Measurements from ENCODE around the gene PRDM10. TPM values are rescaled to one million over a fixed set of nuclear protein-coding genes. Genes with fewer than 3 reads are reported as not detected.

PRDM10 gene
- total and polyA plus RNA-seq, 8 donors: 1.7 to 148 (median 7.0) TPM

DNA sequence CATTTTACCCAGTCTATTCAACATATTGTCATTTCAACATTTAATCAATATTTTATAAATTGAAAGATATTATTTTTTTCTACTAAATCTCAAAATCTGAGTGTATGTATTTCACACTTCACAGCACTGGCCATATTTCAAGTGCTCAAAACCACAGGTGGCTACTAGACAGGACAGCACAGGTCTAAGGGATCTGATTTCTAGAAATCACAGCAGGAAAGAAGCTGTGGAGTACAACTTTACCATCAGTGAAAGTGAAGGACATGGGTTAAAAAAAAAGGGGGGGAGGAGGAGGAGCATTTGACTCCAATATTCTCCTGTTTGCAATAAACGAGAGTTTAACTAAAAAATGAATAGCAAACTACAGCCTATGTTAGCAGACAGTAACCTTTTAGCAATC, 4.5 kb downstream of the PRDM10 start:
- H3K9me3 ChIP-seq: no peaks in the 10 kb centered on the region
- H3K4me3 ChIP-seq: no peak overlapping the region
- WGBS, 5 donors: 27 to 44% (median 37%) methylated on average over 1 of the region's 1 CpG
- DNase-seq: no peak
- H3K27me3 ChIP-seq: no peaks in the 10 kb centered on the region
- no peaks in the 10 kb centered on the region for H3K36me3 ChIP-seq
- intact Hi-C loops (cut with DNase I; ENCODE audit: low total_unique reads): loop anchor here (5.0 to 10.0 kb wide), 2 partner anchors 74 to 137 kb away; no protein-coding TSS in a partner anchor
- H3K27ac ChIP-seq: no peak overlapping the region
- TF ChIP-seq POLR2AphosphoS5 (IDR thresholded peaks at IDR 0.05): no peak
- no peak for TF ChIP-seq EP300 (IDR thresholded peaks at IDR 0.05)
- TF ChIP-seq POLR2A (IDR thresholded peaks at IDR 0.05): no peak
- TF ChIP-seq CTCF (IDR thresholded peaks at IDR 0.05): no peak
- peaks cover 16 to 62% (median 38%) of the 10 kb centered on the region in 4 donors for H3K4me1 ChIP-seq

- no peaks in the 10 kb centered on the region for H3K9me3 ChIP-seq
- peaks cover 19 to 68% (median 42%) of the 10 kb centered on the region in 4 donors for H3K4me1 ChIP-seq
- intact Hi-C loops (cut with DNase I; ENCODE audit: low total_unique reads): loop anchor here (5.0 to 10.0 kb wide), 2 partner anchors 75 to 137 kb away; no protein-coding TSS in a partner anchor
- DNase-seq: no peak
- H3K36me3 ChIP-seq: no peaks in the 10 kb centered on the region
- WGBS, 5 donors: 85 to 94% (median 91%) methylated on average over 2 of the region's 2 CpGs
- no peak overlapping the region for H3K4me3 ChIP-seq
- H3K27me3 ChIP-seq: no peaks in the 10 kb centered on the region
- TF ChIP-seq EP300 (IDR thresholded peaks at IDR 0.05): no peak
- TF ChIP-seq POLR2A (IDR thresholded peaks at IDR 0.05): no peak
- no peak for TF ChIP-seq POLR2AphosphoS5 (IDR thresholded peaks at IDR 0.05)
- TF ChIP-seq CTCF (IDR thresholded peaks at IDR 0.05): no peak
- no peak overlapping the region for H3K27ac ChIP-seq
Observed at GRCh38 chr11:129997513-129997912, 5.1 kb downstream of the PRDM10 start.

DNA sequence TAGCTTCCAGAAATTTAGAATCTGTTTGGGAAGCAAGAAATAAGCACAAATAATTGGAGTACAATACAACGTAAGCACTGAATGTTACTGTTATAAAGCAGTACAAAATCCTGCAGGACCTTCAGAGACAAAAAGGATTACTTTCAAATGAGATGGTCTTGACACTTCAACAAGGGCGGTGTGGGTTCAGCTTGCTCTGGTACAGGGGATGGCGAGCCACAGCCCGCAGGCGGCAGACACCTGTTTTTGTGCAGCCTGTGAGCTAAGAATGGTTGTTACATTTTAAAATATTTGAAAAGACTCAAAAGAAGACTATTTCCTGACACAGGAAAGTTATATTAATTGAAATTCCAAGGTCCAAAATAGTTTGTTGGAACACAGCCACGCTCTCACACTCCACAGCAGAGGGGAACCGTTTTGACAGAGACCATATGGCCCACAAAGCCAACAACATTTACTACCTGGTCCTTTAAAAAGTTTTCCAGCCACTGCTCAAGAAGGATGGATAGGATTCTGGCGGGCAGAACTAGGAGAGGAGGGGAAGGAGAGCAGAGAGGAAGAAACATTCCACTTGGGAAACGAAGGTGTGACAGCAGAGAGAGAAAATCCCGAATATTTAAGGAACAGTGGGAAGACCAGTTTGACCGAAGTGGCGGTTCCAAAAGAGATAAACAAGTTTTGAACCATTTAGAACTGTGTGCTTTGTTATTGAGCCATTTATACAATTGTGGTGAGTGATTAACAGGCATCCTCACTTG, 6.3 kb downstream of the PRDM10 start:
- intact Hi-C loops (cut with DNase I; ENCODE audit: low total_unique reads): loop anchor here (5.0 to 10.0 kb wide), 2 partner anchors 76 to 139 kb away; no protein-coding TSS in a partner anchor
- TF ChIP-seq POLR2AphosphoS5 (IDR thresholded peaks at IDR 0.05) (no peak), EP300 (IDR thresholded peaks at IDR 0.05) (no peak), CTCF (IDR thresholded peaks at IDR 0.05) (no peak), POLR2A (IDR thresholded peaks at IDR 0.05) (no peak)
- H3K27ac ChIP-seq: peak overlapping the region in 1 of 5 donors; percentile 36
- peak in 1 of 2 donors; percentile 64 for DNase-seq
- H3K9me3 ChIP-seq: no peaks in the 10 kb centered on the region
- H3K4me3 ChIP-seq: no peak overlapping the region
- H3K27me3 ChIP-seq: no peaks in the 10 kb centered on the region
- H3K36me3 ChIP-seq: no peaks in the 10 kb centered on the region
- 52 to 72% (median 64%) methylated on average over 12 of the region's 12 CpGs for WGBS, 5 donors
- peaks cover 15 to 74% (median 46%) of the 10 kb centered on the region in 4 donors for H3K4me1 ChIP-seq

DNA sequence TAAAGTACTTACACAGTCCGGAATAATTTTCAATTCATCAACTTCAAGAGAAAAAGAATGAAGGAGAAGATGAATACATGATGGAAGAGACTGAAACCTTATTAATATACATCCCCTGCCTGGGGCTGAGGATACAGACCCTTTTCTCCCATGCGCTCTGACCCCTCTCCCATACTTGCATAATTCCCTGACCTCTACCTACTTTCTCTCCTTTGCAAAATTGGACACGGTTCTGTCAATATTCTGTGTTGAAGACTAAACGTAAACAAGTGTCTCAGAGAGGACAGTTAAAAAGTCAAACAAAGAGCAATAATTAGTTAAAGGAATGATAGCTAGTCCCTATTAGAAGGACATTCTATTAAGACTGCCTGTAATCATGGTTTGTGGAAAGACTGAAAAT, 7.5 kb downstream of the PRDM10 start:
- no peaks in the 10 kb centered on the region for H3K9me3 ChIP-seq
- intact Hi-C loops (cut with DNase I; ENCODE audit: low total_unique reads): loop anchor here (5.0 to 10.0 kb wide), 2 partner anchors 77 to 140 kb away; no protein-coding TSS in a partner anchor
- DNase-seq: no peak
- H3K27me3 ChIP-seq: no peaks in the 10 kb centered on the region
- H3K4me3 ChIP-seq: no peak overlapping the region
- H3K4me1 ChIP-seq: peaks cover 4 to 62% (median 35%) of the 10 kb centered on the region in 4 donors
- peak overlapping the region in 1 of 5 donors; percentile 36 for H3K27ac ChIP-seq
- 67 to 82% (median 71%) methylated on average over 4 of the region's 4 CpGs for WGBS, 5 donors
- TF ChIP-seq CTCF (IDR thresholded peaks at IDR 0.05): no peak
- no peak for TF ChIP-seq POLR2A (IDR thresholded peaks at IDR 0.05)
- TF ChIP-seq POLR2AphosphoS5 (IDR thresholded peaks at IDR 0.05): no peak
- no peak for TF ChIP-seq EP300 (IDR thresholded peaks at IDR 0.05)
- no peaks in the 10 kb centered on the region for H3K36me3 ChIP-seq
